Caco-2 (cell line): Measurements from ENCODE around the gene FAM98B. TPM values are rescaled to one million over a fixed set of nuclear protein-coding genes. Genes with fewer than 3 reads are reported as not detected.

Experiments used
- BruUV-seq: library from RNA; stranded (reverse); fragments of 400-500 nt; replicated peaks from 2 replicates; lab custom pipeline; 2021; lab: Mats Ljungman, UMichigan
- CTCF ChIA-PET: fragments of 300-600 bp; sonication (Branson Sonifier 250); formaldehyde crosslinking; loops from one replicate; lab custom pipeline; 2022; ENCODE audit warnings: antibody characterized with exemption; lab: Charles Lee
- POLR2A ChIA-PET: fragments of 300-600 bp; sonication (Branson Sonifier 250); formaldehyde crosslinking; loops from one replicate; lab custom pipeline; 2022; ENCODE audit warnings: antibody characterized with exemption; lab: Charles Lee
- DNase-seq, 2 experiments: peaks; one replicate each; pipeline versions ENCODE4 v3.0.0 to v3.0.0-alpha.2; 2020 to 2022
- H3K27me3 ChIP-seq: replicated peaks from 2 replicates; pipeline ENCODE4 v1.6.0; 2011; ENCODE audit warnings: low read length; ENCODE audit not compliant: control insufficient read depth, insufficient read depth
- H3K36me3 ChIP-seq: 2 replicates; pipeline ENCODE4 v1.5.1; 2011; ENCODE audit warnings: low read length; ENCODE audit not compliant: control insufficient read depth, insufficient read depth
- H3K4me1 ChIP-seq: fragments of 250-450 bp; sonication (Bioruptor Pico); 2 replicates; pipeline ENCODE4 v1.5.1; 2020; ENCODE audit warnings: mild to moderate bottlenecking
- H3K4me3 ChIP-seq: 2 replicates; pipeline ENCODE4 v1.5.1; 2011; ENCODE audit warnings: low read depth, mild to moderate bottlenecking, control low read depth, low read length
- H3K9me3 ChIP-seq: fragments of 250-450 bp; sonication (Bioruptor Pico); 2 replicates; pipeline ENCODE4 v1.5.1; 2020; ENCODE audit warnings: mild to moderate bottlenecking, moderate library complexity
- H3K27ac Mint-ChIP-seq: one replicate; pipeline ENCODE4 v1.8.0; 2022; ENCODE audit warnings: mixed read lengths; ENCODE audit not compliant: unreplicated experiment
- H3K27me3 Mint-ChIP-seq: one replicate; pipeline ENCODE4 v1.8.0; 2022; ENCODE audit warnings: mixed read lengths; ENCODE audit not compliant: insufficient read depth, unreplicated experiment
- H3K36me3 Mint-ChIP-seq: one replicate; pipeline ENCODE4 v1.8.0; 2022; ENCODE audit warnings: mild to moderate bottlenecking, mixed read lengths; ENCODE audit not compliant: insufficient read depth, unreplicated experiment
- H3K4me1 Mint-ChIP-seq: one replicate; pipeline ENCODE4 v1.8.0; 2022; ENCODE audit warnings: low read depth, mixed read lengths; ENCODE audit not compliant: unreplicated experiment
- H3K4me3 Mint-ChIP-seq: one replicate; pipeline ENCODE4 v1.8.0; 2022; ENCODE audit warnings: mild to moderate bottlenecking, moderate library complexity, mixed read lengths; ENCODE audit not compliant: unreplicated experiment
- H3K9me3 Mint-ChIP-seq: one replicate; pipeline ENCODE4 v1.8.0; 2022; ENCODE audit warnings: mixed read lengths; ENCODE audit not compliant: unreplicated experiment
- intact Hi-C: fragments of 100-400 bp; cut with micrococcal nuclease; formaldehyde crosslinking; loops from one replicate; pipeline ENCODE4 v1.10.0; 2022; ENCODE audit not compliant: unreplicated experiment
- total RNA-seq: library from RNA; stranded (reverse); gene quantifications from 2 replicates; pipeline ENCODE4 v1.2.3, GENCODE V29; 2022
- TF ChIP-seq, protein P1 (sequence below), 2 experiments: fragments of 200-600 bp in 1 of 2; IDR thresholded peaks; 1 replicate in 1 of 2; 2 replicates in 1 of 2; pipeline versions ENCODE4 v1.5.1 to v1.8.0; 2011 to 2022; ENCODE audit warnings: antibody characterized with exemption in 1 of 2, control low read depth in 1 of 2, inconsistent platforms in 1 of 2, low read depth in 1 of 2, low read length in 1 of 2, mild to moderate bottlenecking in 1 of 2, moderate library complexity in 1 of 2; ENCODE audit not compliant: insufficient read depth in 1 of 2, severe bottlenecking in 1 of 2, unreplicated experiment in 1 of 2

FAM98B gene
- total RNA-seq, 1 experiment from 2014 or later = 47.2 TPM

DNA sequence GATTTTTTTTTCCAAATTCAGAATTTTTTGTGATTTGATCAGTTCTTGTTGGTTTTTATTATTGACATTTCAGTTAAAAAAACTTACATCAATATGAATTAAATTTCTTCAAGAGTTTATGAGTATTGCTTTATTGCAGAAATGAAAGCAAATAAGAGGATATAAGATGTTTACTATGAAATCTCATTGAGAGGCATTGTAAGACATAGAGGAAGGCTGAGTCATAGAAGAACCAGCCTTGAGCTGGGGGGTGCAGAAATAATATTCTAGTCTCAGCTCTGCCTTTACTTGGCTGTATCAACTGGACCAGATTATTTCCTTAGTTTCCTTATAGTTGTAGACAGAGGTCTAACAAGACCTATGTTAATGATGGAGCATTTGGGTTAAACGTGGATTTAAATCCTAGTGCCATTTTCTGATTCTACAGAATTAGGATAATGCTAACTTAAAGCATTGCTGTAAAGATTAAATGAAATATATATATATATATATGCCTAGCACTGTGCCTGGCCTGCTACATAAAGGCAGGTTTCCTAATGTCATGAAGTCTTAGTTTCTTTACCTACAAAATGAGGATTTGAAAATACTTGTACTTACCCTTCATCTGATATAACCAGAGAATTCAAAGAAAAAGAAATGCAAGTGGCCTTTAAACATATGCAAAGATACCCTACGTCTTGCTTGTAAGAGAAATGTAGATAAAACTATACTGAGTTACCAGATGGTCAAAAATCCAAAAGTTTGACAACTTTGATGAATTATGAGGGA is 7.3 kb downstream of the FAM98B start:
- TF ChIP-seq, protein P1, sequence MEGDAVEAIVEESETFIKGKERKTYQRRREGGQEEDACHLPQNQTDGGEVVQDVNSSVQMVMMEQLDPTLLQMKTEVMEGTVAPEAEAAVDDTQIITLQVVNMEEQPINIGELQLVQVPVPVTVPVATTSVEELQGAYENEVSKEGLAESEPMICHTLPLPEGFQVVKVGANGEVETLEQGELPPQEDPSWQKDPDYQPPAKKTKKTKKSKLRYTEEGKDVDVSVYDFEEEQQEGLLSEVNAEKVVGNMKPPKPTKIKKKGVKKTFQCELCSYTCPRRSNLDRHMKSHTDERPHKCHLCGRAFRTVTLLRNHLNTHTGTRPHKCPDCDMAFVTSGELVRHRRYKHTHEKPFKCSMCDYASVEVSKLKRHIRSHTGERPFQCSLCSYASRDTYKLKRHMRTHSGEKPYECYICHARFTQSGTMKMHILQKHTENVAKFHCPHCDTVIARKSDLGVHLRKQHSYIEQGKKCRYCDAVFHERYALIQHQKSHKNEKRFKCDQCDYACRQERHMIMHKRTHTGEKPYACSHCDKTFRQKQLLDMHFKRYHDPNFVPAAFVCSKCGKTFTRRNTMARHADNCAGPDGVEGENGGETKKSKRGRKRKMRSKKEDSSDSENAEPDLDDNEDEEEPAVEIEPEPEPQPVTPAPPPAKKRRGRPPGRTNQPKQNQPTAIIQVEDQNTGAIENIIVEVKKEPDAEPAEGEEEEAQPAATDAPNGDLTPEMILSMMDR (IDR thresholded peaks at IDR 0.05; ENCODE audit: insufficient read depth in 1 of 2, low read depth in 1 of 2, low read length in 1 of 2, severe bottlenecking in 1 of 2, unreplicated experiment in 1 of 2) = no peak
- BruUV-seq = no TSS peak
- ChIA-PET POLR2A (no interaction called here), CTCF (no interaction called here)
- Histone ChIP-seq H3K36me3 (no peaks in the 10 kb centered on the region), H3K27me3 (no peaks in the 10 kb centered on the region), H3K9me3 (no peaks in the 10 kb centered on the region), H3K4me3 (no peak overlapping the region), H3K4me1 (0 out of 2 replicates have a peak, but pooled peaks cover 2% of the 10 kb centered on the region)
- Mint-ChIP-seq H3K9me3 (no peaks in the 10 kb centered on the region), H3K4me3 (no peak overlapping the region), H3K27me3 (no peaks in the 10 kb centered on the region), H3K4me1 (no peaks in the 10 kb centered on the region), H3K36me3 (peaks cover 9% of the 10 kb centered on the region), H3K27ac (no peak overlapping the region)
- DNase-seq = no peak
- intact Hi-C loops = no loop called here

GRCh38 chr15:38463893-38464292 is 10.0 kb downstream of the FAM98B start:
- ChIA-PET CTCF (no interaction called here), POLR2A (no interaction called here)
- Mint-ChIP-seq H3K27me3 (no peaks in the 10 kb centered on the region), H3K36me3 (peaks cover 5% of the 10 kb centered on the region), H3K4me3 (no peak overlapping the region), H3K9me3 (no peaks in the 10 kb centered on the region), H3K4me1 (no peaks in the 10 kb centered on the region), H3K27ac (no peak overlapping the region)
- intact Hi-C loops = no loop called here
- Histone ChIP-seq H3K36me3 (no peaks in the 10 kb centered on the region), H3K4me1 (no peaks in the 10 kb centered on the region), H3K27me3 (no peaks in the 10 kb centered on the region), H3K4me3 (no peak overlapping the region), H3K9me3 (no peaks in the 10 kb centered on the region)
- TF ChIP-seq, protein P1 (IDR thresholded peaks at IDR 0.05; ENCODE audit: insufficient read depth in 1 of 2, low read depth in 1 of 2, low read length in 1 of 2, severe bottlenecking in 1 of 2, unreplicated experiment in 1 of 2) = no peak
- DNase-seq = no peak
- no TSS peak for BruUV-seq

GRCh38 chr15:38464675-38465074 is 10.7 kb downstream of the FAM98B start:
- Mint-ChIP-seq H3K9me3 (no peaks in the 10 kb centered on the region), H3K36me3 (no peaks in the 10 kb centered on the region), H3K27me3 (no peaks in the 10 kb centered on the region), H3K4me1 (no peaks in the 10 kb centered on the region), H3K4me3 (no peak overlapping the region), H3K27ac (no peak overlapping the region)
- H3K4me3 ChIP-seq = no peak overlapping the region
- TF ChIP-seq, protein P1 (IDR thresholded peaks at IDR 0.05; ENCODE audit: insufficient read depth in 1 of 2, low read depth in 1 of 2, low read length in 1 of 2, severe bottlenecking in 1 of 2, unreplicated experiment in 1 of 2) = no peak
- no peak for DNase-seq
- ChIA-PET CTCF (no interaction called here), POLR2A (no interaction called here)
- intact Hi-C loops = no loop called here
- no peaks in the 10 kb centered on the region for H3K9me3 ChIP-seq
- no peaks in the 10 kb centered on the region for H3K36me3 ChIP-seq
- H3K4me1 ChIP-seq = no peaks in the 10 kb centered on the region
- no peaks in the 10 kb centered on the region for H3K27me3 ChIP-seq
- no TSS peak for BruUV-seq
